Natural killer cell (primary cell): ENCODE measurements around the gene ETV6. TPM values are rescaled to one million over a fixed set of nuclear protein-coding genes. Genes with fewer than 3 reads are reported as not detected.

Experiments used
- ATAC-seq, 3 donors: fragments of 150-1000 bp in 2 of 3; fragments of 200-7000 bp in 1 of 3; cut with Tn5 transposase; 1 replicate in 1 of 3; 2 replicates in 2 of 3; pipeline ENCODE4 v1.10.0; 2021; ENCODE audit warnings: mild to moderate bottlenecking in 2 of 3, moderate library complexity in 2 of 3
- DNase-seq, 2 donors: peaks; one replicate each; pipeline versions ENCODE4 v3.0.0 to v3.0.0-alpha.2; 2013 to 2021; ENCODE audit warnings: mixed read lengths in 1 of 2
- H3K27ac ChIP-seq: one replicate; pipeline ENCODE4 v1.5.1; 2013; ENCODE audit warnings: mild to moderate bottlenecking, low read length
- H3K27me3 ChIP-seq: one replicate; pipeline ENCODE4 v1.6.1; 2013; ENCODE audit warnings: low read length; ENCODE audit not compliant: control insufficient read depth, insufficient read depth
- H3K36me3 ChIP-seq: one replicate; pipeline ENCODE4 v1.6.1; 2013; ENCODE audit warnings: low read length; ENCODE audit not compliant: control insufficient read depth, insufficient read depth
- H3K4me1 ChIP-seq: one replicate; pipeline ENCODE4 v1.6.1; 2013; ENCODE audit warnings: low read length; ENCODE audit not compliant: control insufficient read depth, insufficient read depth
- H3K4me3 ChIP-seq: one replicate; pipeline ENCODE4 v1.5.1; 2013; ENCODE audit warnings: low read length
- H3K9me3 ChIP-seq: one replicate; pipeline ENCODE4 v1.6.1; 2013; ENCODE audit warnings: low read length; ENCODE audit not compliant: control insufficient read depth, insufficient read depth
- H3K27ac Mint-ChIP-seq, 2 donors: one replicate each; pipeline ENCODE4 v1.8.0; 2022; ENCODE audit warnings: mild to moderate bottlenecking in 2 of 2, mixed read lengths in 2 of 2, moderate library complexity in 1 of 2
- H3K27me3 Mint-ChIP-seq, 2 donors: one replicate each; pipeline ENCODE4 v1.8.0; 2022; ENCODE audit warnings: low read depth in 2 of 2, mixed read lengths in 2 of 2
- H3K36me3 Mint-ChIP-seq: one replicate; pipeline ENCODE4 v1.8.0; 2022; ENCODE audit warnings: mixed read lengths
- H3K4me1 Mint-ChIP-seq, 2 donors: one replicate each; pipeline ENCODE4 v1.8.0; 2022; ENCODE audit warnings: mixed read lengths in 2 of 2
- H3K4me3 Mint-ChIP-seq: one replicate; pipeline ENCODE4 v1.8.0; 2022; ENCODE audit warnings: mild to moderate bottlenecking, moderate library complexity, mixed read lengths
- H3K9me3 Mint-ChIP-seq, 2 donors: one replicate each; pipeline ENCODE4 v1.8.0; 2022; ENCODE audit warnings: mixed read lengths in 2 of 2
- WGBS: methylation state at CpG from one replicate; pipeline ENCODE4 v1.1.7; 2013; ENCODE audit warnings: missing lambda C conversion rate; ENCODE audit not compliant: insufficient coverage; 5-methylcytosine and 5-hydroxymethylcytosine counted together
- intact Hi-C: fragments of 100-400 bp; cut with micrococcal nuclease; formaldehyde crosslinking; loops from one replicate; pipeline ENCODE4 v1.14.2; 2022
- total RNA-seq, 4 donors: library from RNA; stranded (reverse); fragments of 120-200 nt in 1 of 4; gene quantifications; one replicate each; pipeline versions ENCODE4 v1.2.3 to v1.2.4, GENCODE V29; 2013 to 2022
- TF ChIP-seq, protein P1 (sequence below): fragments of 200-600 bp; IDR thresholded peaks from one replicate; pipeline ENCODE4 v1.8.0; 2022; ENCODE audit warnings: antibody characterized with exemption

The ETV6 gene
- total RNA-seq, 3 donors from 2014 or later (not counting 1 experiment from before 2014, with no cell fraction given): 38.9 to 49.5 (median 40.6) TPM

DNA sequence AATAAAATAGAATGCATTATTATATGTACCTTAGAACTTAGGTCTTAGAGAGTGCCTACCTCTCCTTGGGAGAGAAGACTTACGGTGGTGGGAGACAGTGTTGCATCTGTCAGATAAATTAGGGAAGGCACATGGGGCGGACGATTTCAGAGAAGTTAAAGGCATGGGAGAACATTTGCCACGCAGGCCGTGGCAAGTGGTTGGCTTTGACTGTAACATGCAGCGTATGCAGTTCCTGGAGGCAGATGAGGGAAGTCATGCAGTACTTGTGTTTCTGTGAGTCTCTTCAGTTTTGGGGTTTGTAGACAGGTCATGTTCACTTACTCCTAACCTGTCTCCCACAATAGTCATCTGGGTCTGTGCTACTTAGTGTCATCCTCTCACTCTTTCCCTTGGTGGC lies 43.6 kb downstream of the ETV6 start:
- no peak overlapping the region for H3K27ac ChIP-seq
- no peaks in the 10 kb centered on the region for H3K9me3 ChIP-seq
- no peaks in the 10 kb centered on the region for H3K4me1 ChIP-seq
- no peak for DNase-seq
- H3K36me3 Mint-ChIP-seq: no peaks in the 10 kb centered on the region
- H3K36me3 ChIP-seq: no peaks in the 10 kb centered on the region
- peaks cover 12 to 45% of the 10 kb centered on the region in 2 donors for H3K4me1 Mint-ChIP-seq
- H3K27ac Mint-ChIP-seq: peak overlapping the region in 1 of 2 donors; percentile 38
- no peak for ATAC-seq
- no peaks in the 10 kb centered on the region for H3K27me3 ChIP-seq
- 94% methylated on average over 6 of the region's 6 CpGs for WGBS
- TF ChIP-seq, protein P1, sequence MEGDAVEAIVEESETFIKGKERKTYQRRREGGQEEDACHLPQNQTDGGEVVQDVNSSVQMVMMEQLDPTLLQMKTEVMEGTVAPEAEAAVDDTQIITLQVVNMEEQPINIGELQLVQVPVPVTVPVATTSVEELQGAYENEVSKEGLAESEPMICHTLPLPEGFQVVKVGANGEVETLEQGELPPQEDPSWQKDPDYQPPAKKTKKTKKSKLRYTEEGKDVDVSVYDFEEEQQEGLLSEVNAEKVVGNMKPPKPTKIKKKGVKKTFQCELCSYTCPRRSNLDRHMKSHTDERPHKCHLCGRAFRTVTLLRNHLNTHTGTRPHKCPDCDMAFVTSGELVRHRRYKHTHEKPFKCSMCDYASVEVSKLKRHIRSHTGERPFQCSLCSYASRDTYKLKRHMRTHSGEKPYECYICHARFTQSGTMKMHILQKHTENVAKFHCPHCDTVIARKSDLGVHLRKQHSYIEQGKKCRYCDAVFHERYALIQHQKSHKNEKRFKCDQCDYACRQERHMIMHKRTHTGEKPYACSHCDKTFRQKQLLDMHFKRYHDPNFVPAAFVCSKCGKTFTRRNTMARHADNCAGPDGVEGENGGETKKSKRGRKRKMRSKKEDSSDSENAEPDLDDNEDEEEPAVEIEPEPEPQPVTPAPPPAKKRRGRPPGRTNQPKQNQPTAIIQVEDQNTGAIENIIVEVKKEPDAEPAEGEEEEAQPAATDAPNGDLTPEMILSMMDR: no peak
- H3K4me3 ChIP-seq: no peak overlapping the region
- no peaks in the 10 kb centered on the region for H3K27me3 Mint-ChIP-seq
- intact Hi-C loops: no loop called here
- H3K4me3 Mint-ChIP-seq: no peak overlapping the region
- H3K9me3 Mint-ChIP-seq: no peaks in the 10 kb centered on the region

DNA sequence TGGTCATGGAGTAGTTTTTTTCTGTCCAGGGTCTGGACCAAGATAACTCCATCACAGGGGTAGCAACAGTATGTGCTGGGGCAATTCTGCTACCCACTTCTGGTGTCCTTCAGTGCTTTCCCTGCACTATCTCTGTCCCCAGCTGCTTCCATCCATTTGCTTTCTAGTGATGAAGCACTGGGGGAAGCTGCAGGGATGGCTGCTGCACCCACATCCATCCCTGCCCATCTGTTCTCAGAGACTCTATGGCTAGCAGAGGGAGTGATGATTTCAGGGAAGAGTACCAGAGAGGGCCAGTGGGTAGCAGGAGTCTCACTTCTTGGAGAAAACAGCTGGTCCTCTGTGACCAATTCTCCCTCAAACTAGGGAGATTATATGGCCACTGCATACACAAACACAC lies 44.1 kb downstream of the ETV6 start:
- Mint-ChIP-seq H3K4me3 (no peak overlapping the region), H3K27ac (no peak overlapping the region), H3K9me3 (no peaks in the 10 kb centered on the region), H3K36me3 (no peaks in the 10 kb centered on the region), H3K27me3 (no peaks in the 10 kb centered on the region), H3K4me1 (peaks cover 16 to 41% of the 10 kb centered on the region in 2 donors)
- Histone ChIP-seq H3K27ac (no peak overlapping the region), H3K27me3 (no peaks in the 10 kb centered on the region), H3K9me3 (no peaks in the 10 kb centered on the region), H3K36me3 (no peaks in the 10 kb centered on the region), H3K4me3 (no peak overlapping the region), H3K4me1 (no peaks in the 10 kb centered on the region)
- DNase-seq (no peak), ATAC-seq (no peak)
- intact Hi-C loops: no loop called here
- TF ChIP-seq, protein P1: no peak

DNA sequence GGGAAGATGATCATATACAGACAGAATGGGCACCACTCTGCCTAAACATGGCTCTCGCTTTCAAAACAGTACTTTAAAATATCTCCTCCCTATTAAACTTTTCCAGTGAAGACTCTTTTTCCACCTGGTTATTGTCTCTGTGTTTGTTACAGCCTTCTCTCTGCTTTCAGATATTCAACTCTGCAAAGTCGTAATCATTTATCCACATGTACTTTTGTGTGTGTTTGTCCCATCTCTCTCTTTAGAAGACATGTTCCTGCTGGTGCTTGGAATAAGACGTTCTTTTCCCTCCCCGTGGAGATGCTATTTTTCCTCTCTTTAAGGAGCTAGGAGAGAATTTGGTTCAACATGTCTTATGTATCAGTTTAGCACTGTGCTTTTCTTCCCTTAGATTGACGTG lies 45.1 kb downstream of the ETV6 start:
- no peaks in the 10 kb centered on the region for H3K4me1 ChIP-seq
- Mint-ChIP-seq H3K9me3 (no peaks in the 10 kb centered on the region), H3K27ac (no peak overlapping the region), H3K36me3 (no peaks in the 10 kb centered on the region), H3K27me3 (no peaks in the 10 kb centered on the region), H3K4me3 (no peak overlapping the region), H3K4me1 (peaks cover 21 to 37% of the 10 kb centered on the region in 2 donors)
- H3K27ac ChIP-seq: no peak overlapping the region
- no peak for ATAC-seq
- DNase-seq: no peak
- no peak overlapping the region for H3K4me3 ChIP-seq
- intact Hi-C loops: no loop called here
- no peaks in the 10 kb centered on the region for H3K27me3 ChIP-seq
- no peaks in the 10 kb centered on the region for H3K36me3 ChIP-seq
- no peaks in the 10 kb centered on the region for H3K9me3 ChIP-seq
- TF ChIP-seq, protein P1: no peak
- 96% methylated on average over 2 of the region's 5 CpGs for WGBS

DNA sequence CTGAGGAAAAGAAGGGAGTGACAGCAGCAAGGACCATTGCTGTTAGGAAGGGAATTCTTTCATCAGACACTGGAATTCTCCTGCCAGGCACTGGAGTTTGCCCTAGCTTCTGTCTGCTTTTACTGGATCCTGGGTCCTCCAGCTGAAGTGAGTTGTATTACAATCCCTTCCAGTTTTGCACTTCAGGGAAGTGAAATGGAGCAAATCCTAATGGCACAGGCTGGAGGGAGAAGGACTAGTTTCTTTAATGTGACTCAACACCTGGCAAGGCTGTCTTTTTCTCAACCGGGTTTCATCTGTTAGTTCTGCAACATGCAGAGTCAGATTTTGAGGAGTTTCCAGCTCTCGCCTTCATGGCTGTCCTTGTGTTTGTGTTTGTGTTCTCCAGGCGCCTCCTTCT lies 45.8 kb downstream of the ETV6 start:
- H3K4me1 ChIP-seq: no peaks in the 10 kb centered on the region
- no peaks in the 10 kb centered on the region for H3K9me3 ChIP-seq
- DNase-seq: no peak
- no peak overlapping the region for H3K4me3 ChIP-seq
- TF ChIP-seq, protein P1: no peak
- no peaks in the 10 kb centered on the region for H3K9me3 Mint-ChIP-seq
- intact Hi-C loops: no loop called here
- H3K36me3 Mint-ChIP-seq: no peaks in the 10 kb centered on the region
- H3K27me3 ChIP-seq: no peaks in the 10 kb centered on the region
- no peak overlapping the region for H3K27ac ChIP-seq
- ATAC-seq: no peak
- WGBS: 98% methylated on average over 3 of the region's 3 CpGs
- H3K4me3 Mint-ChIP-seq: no peak overlapping the region
- H3K27ac Mint-ChIP-seq: no peak overlapping the region
- peaks cover 27 to 45% of the 10 kb centered on the region in 2 donors for H3K4me1 Mint-ChIP-seq
- H3K36me3 ChIP-seq: no peaks in the 10 kb centered on the region
- no peaks in the 10 kb centered on the region for H3K27me3 Mint-ChIP-seq
